GM18867 (cell line): ENCODE results near the gene MRAS.

Experiments used
- ATAC-seq: cut with Tn5 transposase; IDR thresholded peaks from one replicate; pipeline ENCODE4 v1.9.1; 2021; ENCODE audit warnings: mild to moderate bottlenecking, moderate library complexity; ENCODE audit not compliant: unreplicated experiment

MRAS gene

DNA sequence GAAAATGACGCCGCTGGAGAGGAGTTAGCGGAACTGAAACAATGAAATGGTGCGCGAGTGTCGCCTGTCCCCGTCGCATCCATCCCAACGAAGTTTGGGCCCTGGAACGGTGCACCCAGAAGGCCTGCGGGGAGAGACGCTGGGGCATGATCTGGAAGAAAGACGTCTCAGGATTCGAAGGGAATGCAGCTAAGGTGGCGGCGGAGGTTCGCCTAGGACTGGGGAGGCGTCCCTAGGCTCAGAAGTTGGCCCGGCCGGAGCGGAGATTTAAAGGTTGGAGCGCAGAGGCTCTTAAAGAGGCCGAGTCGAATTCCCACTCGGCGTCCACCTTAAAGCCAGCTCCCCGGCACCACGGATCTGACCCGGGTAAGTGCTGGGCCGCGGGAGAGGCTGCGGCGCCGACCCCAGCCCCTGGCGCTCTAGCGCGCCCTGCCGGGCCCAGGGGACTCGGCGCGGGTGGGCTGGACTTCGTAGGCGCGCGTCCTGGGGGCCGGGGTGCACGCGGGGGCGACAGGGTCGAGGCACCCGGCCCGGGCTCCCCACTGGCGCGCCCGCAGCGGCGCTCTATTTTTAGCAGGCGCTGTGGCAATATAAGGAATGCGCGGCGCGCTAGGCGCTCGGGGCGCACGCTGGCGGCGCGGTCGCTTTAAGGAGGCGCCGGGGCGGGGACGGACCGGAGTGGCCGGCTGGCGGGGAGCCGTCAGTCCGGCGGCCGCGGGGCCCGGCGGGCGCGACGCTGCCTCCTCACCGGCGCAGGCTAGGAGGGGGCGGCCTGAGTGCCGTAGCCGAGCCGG, at the start of gene MRAS:
Gene MRAS, plus strand, starts transcription at position 620 of the 794 bp plus-strand sequence. CDS start 24,305 bp downstream, outside the sequence.
- ATAC-seq, result no peak

DNA sequence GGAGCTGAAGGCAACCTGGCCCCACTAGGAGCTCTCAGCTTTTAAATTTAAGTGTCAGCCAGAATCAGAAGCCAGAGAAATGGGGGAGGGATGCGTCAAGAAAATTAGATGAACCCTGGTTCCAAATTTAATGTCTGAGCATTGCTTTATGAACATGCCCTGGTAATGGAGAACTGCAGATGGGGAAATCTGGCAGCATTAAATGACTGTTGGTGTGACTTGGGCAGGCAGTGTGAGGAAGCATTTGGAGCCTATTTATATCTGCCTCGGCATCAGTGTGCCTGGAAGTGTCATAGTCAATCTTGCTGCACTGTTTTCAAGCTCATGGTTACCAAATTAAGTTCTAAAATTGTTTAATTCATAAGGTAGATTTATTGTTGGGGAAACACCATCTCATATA, 47.7 kb upstream of the MRAS start:
- no peak for ATAC-seq

DNA sequence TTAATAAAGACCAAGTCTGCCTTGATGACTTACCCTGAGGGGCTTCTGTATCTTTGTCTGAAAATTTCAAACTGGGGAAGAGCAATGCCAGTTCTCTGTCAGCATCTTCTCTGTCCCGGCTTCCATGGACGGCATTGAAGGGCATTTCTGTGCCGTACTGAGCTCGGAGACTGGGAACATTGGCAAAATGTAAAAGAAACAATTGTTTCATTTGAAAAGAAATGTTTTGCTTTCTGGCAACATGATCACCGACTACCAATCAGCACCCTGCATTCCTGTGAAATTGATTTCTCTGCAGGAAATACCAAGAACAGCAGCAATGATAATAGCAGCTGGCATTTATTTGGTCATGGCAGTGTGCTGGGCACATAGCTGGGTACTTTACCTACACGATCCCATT, 44.9 kb upstream of the MRAS start:
- ATAC-seq, result no peak

- ATAC-seq, result no peak
Observed at GRCh38 chr3:138307899-138308298, 40.5 kb upstream of the MRAS start.

DNA sequence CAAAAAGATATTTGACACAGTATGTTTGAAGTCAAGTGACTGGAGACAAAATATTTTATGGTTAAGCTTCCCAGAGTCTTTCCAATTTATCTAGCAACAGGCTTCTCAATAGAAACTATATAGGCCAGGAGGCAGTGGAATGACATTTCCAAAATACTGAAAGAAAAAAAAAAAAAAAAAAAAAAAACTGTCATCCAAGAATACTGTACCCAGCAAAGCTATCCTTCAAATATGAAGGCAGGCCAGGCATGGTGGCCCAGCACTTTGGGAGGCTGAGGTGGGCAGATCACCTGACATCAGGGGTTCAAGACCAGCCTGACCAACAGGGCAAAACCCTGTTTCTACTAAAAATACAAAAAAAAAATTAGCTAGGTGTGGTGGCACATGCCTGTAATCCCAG, 39.6 kb upstream of the MRAS start:
- no peak for ATAC-seq

DNA sequence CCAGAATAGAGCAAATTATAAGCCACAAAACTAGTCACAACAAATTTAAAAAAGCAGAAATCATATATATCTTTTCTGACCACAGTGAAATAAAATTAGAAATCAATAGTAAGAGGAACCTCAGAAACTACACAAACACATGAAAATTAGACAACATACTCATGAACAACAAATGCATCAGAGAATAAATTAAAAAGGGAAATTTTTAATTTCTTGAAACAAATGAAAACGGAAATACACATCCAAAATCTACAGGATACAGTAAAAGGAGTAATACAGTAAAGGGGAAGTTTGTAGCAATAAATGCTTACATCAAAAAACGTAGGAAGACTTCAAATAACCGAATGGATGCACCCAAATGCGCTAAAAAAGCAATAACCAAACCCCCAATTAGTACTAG, 37.9 kb upstream of the MRAS start:
- ATAC-seq, result no peak

GRCh38 chr3:138314751-138315150, 33.6 kb upstream of the MRAS start:
- no peak for ATAC-seq

DNA sequence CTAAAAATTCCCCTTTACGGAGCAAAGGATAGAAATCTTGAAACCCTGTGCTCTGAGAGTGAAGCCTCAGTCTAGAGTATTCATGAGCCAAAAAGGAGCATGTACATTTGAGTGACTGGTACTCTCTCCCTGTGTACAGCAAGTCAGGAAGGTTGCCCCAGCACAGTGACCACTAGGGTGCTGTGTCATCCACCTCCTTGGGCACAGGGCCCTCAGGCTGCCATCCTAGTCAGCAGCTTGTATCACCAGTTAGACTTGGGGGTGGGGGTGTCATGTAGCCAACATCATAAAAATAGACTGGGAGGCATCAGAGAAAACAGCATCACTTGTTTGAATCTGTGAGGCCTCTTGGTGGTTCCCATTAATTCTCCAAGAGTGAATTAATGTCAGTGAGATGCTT, 30.7 kb upstream of the MRAS start:
- no peak for ATAC-seq

DNA sequence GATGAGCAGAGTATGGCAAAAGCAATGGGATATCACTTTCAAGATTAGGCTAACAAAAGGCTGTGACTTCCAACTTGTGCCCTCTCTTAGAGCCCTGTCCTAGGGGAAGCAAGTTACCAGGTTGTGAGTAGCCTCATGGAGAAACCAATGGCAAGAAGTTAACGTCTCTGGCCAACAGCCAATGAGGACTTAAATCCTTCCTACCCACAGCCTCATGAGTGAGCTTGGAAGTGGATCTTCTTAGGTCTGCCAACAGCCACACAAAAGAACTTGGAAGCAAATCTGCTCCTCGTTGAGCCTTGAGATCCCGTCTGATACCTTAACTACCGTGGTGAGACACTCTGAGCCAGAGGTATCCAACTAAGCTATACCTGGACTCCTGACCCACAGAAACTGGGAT, 24.4 kb upstream of the MRAS start:
- ATAC-seq, result no peak

- no peak for ATAC-seq
Observed at GRCh38 chr3:138325990-138326389, 22.4 kb upstream of the MRAS start.

DNA sequence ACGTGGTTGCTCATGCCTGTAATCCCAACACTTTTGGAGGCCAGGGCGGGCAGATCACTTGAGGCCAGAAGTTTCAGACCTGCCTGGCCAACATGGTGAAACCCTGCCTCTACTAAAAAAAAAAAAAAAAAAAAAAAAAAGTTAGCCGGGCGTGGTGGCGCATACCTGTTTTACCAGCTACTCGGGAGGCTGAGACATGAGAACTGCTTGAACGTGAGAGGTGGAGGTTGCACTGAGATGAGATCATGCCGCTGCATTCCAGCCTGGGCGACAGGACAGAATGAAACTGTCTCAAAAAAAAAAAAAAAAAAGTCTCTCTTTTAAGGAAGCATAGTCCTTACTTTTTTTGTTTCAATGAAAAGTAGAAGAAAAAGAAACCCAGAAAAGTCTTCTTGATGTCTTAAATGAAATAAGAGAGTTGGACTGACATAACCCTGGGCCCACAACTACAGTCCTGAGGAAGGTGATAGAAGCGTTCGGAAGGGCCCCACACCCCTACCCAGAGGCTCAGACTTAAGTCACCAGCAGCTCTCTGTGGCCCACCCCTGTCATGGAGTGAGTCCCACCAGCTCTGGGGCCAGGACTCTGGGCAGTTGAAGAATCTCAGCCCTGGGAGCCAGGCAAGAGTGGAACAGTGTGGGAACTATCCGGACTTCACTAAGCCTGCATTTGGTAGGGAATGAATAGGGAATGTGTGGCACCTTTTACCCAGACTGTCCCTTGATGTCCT, 21.3 kb upstream of the MRAS start:
- ATAC-seq, result no peak

DNA sequence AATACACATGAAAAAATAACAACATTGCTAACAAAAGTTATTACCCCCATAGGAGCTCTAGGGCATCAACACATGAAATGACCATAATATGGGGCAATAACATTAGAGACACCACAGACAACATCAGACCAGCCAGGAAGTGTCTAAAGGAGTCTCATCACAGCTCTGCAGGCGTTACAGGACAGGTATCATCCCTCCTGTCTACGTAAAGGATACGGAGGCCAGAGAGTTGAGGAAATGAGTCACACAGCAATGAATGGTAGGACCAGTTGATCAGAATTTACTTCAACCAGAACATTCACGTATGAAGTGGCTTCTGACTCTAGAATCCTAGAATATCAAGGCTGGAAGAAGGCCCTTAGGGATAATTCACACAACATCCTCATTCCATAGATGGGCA, 20.5 kb upstream of the MRAS start:
- no peak for ATAC-seq

GRCh38 chr3:138328341-138328740, 20.0 kb upstream of the MRAS start:
- no peak for ATAC-seq

GRCh38 chr3:138329127-138329983, 19.0 kb upstream of the MRAS start, which contains the start of gene NME9:
NME9 (minus strand) TSS chr3:138329851; CDS start chr3:138329335, 516 bp downstream.
- peak; percentile 81 for ATAC-seq

DNA sequence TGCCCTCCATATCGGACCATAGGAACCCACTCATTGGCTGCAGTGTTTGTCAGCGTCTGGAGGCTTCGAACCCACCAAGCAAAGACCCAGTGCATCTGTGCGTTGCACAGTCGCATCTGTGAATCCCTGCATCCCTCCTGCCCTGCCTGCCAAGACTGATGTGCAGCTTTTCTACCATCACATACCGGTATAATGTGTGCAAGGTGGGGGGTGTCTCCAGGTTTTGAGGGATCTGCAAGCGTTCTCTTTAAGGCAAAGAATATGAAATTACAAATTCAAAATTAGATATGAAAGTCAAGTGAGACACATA, 18.4 kb upstream of the MRAS start:
- ATAC-seq, result no peak

DNA sequence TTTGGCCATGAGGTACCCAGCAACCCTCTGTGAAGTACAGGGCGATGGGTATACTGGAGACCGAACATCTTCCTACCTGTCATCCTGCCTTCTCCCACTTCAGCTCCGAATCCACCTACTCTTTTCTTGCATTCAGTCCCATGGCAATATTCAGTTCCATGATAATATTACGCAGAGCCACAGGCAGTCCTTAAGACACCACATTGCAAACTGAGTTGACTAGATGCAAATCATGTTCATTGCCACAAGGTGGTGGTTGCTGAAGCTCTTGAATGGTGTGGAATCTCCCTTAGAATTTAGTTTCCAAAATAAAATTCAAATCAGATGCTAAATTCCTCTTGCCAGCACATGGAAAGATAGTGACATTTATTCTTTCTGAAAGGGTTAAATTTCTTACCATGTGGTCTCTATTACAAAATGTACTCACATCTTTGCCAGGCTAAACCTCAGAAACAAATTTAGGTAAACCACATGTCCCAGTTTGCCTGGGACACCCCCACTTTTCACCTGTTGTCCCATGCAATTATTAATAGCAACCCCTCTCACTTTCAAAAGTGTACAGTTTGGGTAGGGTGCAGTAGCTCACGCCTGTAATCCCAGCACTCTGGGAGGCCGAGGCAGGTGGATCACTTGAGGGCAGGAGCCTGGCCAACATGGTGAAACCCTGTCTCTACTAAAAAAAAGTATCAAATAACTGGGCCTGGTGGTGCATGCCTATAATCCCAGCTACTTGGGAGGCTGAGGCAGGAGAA, 17.1 kb upstream of the MRAS start:
- no peak for ATAC-seq

DNA sequence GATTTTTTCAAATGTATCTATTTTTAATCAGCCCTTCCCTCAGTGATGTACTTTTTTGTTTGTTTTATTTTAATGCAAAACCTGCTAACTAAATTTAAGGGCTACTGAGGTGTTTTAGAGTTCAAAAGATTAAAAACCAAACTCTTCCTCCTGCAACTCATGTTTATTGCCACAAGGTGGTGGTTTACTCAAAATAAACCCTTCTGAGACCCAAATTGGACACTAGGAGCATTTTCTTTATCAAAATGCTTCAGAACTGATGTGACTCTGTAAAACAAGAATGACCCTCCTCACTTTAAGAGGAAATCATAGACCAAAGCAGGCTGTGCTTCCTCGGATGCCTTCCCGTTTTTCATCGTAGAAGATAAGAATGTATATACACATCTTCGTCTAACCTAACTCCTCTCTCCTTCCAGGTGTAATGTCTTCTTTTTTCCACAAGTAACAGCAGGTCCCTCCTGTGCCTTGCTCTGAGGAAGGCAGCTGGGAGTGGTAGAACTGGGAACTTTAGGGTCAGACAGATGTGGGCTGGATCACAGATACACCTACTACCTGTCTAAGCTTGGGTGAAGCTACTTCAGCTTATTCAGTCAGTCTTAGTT, 15.8 kb upstream of the MRAS start:
- no peak for ATAC-seq

DNA sequence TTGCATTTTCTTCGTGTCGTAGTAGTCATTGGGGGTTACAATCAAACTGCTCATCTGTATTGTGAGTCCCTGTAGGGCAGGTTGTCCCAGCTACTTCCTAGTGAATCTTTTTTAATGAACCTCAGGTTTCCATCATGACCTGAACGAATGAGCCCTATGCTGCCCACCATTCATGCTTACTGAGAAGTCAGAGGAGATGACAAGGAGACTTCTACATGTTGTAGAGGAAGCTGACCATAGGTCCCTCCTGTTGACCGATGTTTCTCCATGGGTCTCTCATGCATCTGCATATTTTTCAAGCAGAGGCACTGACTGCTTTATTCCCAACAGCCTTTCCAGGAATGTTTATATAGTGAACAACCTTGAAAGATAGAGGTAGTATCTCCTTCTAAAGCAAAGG, 13.8 kb upstream of the MRAS start:
- no peak for ATAC-seq

DNA sequence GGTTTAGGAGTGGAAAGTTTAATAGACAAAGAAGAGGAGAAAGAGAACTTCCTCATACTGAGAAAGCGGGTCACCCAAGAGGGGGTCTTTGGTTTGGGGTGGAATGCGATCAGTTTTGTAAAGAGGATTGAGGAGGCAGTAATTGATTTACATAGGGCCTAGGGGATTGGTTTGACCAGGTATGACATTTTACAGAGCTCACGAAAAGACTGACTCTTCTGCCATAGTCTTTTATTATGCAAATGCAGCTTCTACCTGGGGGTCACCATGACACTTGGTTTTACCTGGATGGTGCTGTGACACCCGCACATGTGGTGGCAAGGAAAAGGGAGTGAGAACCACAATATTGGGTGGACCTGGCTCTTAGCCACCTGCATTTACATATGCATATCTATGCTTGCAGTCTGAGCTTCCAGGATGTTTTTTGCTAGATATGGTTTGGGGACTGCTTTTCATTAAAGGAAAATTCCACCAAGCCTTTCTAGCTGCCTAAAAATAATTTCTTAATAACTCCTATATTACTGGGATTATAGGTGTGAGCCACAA, 11.9 kb upstream of the MRAS start:
- ATAC-seq, result no peak

GRCh38 chr3:138338244-138338643, 10.1 kb upstream of the MRAS start:
- ATAC-seq, result no peak
